Islet of Langerhans (tissue), 1 donor: Measurements from ENCODE around the gene CLASP2.
"Not testable (repeated sequence)": the region's sequence is repeated elsewhere in the genome, so short reads cannot be mapped to it uniquely, and the experiment has no call there.

Experiments used
- FAIRE-seq: peaks from one replicate; lab custom pipeline; 2011; peaks lifted over from hg19 to GRCh38; lab: Jason Lieb, UNC

CLASP2 gene

DNA sequence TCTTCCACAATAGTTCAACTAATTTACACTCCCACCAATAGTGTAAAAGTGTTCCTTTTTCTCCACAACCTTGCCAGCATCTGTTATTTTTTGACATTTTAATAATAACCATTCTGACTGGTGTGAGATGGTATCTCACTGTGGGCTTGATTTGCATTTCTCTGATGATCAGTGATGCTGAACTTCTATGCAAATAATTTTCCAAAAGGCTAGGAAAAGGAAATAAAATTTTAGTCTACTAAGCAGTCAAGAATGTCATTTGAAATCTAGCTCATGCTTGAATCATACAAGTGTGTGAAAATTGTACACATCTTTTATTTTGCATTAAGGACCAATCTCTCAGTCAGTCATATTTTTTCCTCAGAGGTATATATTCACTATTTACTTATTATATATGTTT lies 176.1 kb downstream of the CLASP2 start:
- no peak for FAIRE-seq

DNA sequence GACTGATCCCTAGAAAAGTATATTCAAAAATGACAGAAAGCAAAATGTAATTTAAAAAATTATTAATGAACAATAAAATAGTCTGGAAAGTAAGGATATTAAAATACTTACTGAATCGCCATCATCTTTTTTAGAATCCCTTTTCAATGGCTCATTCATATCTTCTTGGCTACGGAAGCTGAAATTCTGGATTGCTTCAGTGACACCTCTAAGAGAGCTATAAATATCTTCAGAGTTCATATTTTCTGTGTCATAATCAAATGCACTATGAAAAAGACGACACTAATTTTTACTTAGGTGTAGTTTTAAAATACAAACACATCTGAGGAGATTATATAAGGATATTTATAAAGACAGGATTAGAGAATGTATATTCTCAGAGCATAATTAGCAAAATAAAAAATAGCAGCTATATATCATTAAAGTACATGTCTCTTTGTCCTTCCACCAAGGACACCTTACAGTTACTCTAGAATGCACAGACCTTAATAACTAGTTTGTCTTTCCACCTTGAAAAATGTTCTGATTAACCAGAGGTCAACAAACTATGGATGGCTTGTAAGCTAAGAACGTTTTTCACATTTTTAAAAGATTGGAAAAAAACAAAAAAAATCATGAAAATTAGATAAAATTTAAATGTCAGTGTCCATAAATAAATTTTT lies 179.2 kb downstream of the CLASP2 start:
- no peak for FAIRE-seq

DNA sequence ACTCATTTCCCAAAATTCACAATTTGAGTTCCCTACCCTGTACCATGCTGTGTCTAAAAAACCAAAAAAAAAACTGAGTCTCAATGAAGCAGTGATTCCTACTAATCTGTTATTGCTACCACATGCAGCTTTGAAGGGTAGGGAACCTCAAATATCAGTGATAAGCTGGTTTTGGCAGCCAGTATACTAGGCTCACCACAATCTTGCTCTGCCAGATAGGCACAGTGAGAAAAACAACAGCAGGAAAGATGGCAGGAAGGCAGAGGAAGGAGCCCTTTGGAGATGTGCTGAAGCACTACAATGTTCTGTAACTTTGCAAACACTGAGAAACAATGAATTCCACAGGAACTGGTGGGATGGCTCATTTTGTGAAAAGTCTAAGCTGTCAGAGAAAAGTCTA lies 180.9 kb downstream of the CLASP2 start:
- FAIRE-seq: no peak

DNA sequence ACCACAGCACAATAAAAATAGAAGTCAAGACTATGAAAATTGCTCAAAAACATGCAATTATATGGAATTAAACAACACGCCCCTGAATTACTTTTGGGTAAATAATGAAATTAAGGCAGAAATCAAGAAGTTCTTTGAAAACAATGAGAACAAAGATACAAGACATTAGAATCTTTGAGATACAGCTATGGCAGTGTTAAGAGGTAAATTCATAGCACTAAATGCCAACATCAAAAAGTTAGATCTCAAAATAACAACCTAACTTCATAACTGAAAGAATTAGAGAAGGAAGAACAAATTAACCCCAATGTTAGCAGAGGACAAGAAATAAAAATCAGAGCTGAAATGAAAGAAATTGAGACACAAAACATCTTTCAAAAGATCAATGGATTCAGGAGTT lies 191.3 kb downstream of the CLASP2 start:
- FAIRE-seq: no peak

- no peak for FAIRE-seq
These were observed 192.8 kb downstream of the CLASP2 start for GRCh38 chr3:33525232-33525631.

- peak; percentile 55 for FAIRE-seq
These were observed 194.9 kb downstream of the CLASP2 start for GRCh38 chr3:33523093-33523667.

DNA sequence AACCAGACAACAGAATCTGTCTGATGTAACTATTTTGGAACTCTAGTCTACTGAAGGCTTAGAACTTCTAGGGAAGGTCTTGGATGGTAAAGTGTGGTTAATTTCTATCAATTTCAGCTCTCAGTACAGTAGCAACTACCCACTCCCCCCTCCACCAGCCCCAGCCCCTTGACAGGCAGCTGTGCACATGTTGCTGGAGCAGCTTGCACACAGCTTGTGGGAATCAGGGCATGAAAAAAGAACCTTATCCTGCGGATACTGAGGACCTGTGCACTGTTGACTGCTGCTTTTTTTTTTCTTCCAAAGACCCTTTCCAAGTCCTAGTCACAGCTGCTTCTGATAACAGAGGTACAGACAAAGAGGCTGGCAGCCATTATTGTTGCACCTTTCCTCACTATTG lies 196.3 kb downstream of the CLASP2 start:
- no peak for FAIRE-seq

DNA sequence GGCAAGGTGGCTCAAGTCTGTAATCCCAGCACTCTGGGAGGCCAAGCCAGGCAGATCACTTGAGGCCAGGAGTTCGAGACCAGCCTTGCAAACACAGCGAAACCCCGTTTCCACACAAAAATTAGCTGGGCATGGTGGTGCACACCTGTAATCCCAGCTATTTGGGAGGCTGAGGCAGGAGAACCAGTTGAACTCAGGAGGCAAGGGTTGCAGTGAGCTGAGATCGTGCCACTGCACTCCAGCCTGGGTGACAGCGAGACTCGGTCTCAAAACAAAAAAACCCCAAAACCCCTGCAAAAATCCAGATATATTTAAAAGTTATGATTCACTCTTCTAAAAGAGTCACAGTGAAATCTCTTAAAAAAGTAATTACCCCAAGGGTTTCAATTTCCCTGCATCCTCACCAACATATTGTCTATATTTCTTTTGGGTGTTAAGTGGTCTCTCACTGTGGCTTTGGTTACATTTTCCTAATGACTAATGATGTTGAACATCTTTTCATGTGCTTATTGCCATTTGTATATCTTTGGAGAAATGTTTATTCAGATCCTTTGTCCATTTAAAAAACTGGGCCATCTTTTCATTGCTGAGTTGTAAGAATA lies 204.7 kb downstream of the CLASP2 start:
- no peak for FAIRE-seq

GRCh38 chr3:33505027-33505426 lies 213.0 kb downstream of the CLASP2 start:
- no peak for FAIRE-seq

- FAIRE-seq: no peak
These were observed 221.6 kb downstream of the CLASP2 start for GRCh38 chr3:33496449-33496848.

DNA sequence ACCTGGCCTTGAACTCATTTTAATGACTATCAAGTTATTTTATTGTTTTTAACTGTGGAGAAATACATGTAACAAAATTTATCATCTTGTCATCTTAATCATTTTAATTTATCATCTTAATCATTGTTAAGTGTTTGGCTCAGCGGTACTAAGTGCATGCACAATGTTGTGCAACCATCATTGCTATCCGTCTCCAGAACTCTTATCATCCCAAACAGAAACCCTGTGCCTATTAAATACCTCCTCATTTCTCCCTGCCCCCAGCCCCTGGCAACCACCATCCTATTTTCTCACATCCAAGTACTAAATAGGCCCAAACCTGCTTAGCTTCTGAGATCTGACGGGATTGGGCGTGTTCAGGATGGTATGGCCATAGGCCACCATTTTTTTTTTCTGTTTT lies 226.3 kb downstream of the CLASP2 start:
- FAIRE-seq: no peak

DNA sequence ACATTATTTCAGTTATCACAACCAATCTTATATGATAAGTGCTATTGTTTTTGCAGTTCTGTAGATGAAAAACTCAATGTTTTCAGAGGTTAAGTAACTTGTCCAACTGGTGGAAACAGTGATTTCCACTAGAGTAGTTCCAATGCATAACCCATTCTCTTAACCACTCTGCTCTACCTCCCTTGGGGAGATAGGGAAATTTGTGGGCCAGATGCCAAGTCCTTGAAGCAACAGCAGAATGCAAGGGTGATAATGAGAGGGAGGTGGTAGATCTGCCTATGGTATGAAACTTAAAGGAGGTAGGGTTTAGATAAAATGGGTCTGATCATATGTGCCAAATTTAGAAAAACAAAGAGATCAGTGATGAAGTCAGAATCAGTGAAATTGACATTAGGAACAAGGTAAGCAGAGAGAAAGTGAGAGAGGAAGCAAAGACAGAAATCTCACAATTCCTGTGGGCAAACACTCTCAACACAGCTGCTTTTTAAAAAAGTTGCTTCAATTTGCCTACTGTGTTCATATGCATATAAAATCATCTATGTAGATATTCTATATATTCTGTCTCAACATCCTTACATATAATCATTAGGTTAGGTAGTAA lies 227.3 kb downstream of the CLASP2 start:
- no peak for FAIRE-seq

DNA sequence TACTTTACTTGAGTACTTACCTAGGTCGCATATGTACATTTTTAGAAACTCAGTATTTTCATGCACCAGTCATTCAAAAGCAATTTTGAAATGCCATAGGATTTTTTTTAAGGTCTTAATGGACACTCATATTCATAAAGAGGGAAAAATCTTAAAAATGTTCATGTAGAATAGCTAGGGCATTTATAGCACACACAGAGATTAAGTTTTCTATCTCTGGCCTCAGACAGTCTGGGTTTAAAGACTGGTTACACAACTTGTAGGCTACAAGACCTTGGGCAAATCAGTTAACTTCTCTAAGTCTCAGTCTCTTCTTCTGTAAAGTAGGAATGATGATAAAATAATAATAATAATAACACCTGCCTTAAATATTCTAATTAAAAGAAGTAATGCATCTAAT lies 229.4 kb downstream of the CLASP2 start:
- no peak for FAIRE-seq

DNA sequence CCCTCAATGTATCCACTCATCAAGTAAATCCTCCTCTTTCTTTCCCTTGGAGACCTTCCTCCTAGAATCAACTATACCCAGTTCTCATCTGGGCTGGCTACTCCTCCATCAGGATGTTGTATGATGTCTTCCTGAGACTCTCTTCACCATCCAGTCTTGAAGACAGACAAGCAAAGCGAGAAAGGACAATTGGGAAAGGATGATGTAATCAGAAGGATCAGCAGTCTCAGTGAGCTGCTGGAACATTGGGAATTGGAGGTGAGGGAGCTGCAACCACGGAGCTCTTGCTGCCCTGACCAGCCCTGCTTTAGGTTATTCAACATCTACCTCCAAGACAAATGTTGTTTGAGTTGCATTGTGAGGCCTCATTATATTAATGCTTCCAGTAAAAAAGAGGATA lies 229.8 kb downstream of the CLASP2 start:
- no peak for FAIRE-seq

GRCh38 chr3:33482111-33482521 lies 235.9 kb downstream of the CLASP2 start:
- FAIRE-seq: no peak

DNA sequence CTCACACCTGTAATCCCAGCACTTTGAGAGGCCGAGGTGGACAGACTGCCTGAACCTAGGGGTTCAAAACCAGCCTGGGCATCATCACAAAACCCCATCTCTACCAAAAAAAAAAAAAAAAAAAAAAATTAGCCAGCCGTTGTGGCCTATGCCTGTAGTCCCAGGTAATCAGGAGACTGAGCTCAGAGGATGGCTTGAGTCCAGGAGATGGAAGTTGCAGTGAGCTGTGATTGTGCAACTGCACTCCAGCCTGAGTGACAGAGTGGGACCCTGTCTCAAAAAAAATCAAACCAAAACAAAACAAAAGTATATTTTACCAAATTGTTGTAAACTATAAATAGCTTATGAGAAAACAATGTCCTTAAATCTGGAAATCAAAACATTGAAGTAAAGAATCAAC lies 243.2 kb downstream of the CLASP2 start:
- no peak for FAIRE-seq

DNA sequence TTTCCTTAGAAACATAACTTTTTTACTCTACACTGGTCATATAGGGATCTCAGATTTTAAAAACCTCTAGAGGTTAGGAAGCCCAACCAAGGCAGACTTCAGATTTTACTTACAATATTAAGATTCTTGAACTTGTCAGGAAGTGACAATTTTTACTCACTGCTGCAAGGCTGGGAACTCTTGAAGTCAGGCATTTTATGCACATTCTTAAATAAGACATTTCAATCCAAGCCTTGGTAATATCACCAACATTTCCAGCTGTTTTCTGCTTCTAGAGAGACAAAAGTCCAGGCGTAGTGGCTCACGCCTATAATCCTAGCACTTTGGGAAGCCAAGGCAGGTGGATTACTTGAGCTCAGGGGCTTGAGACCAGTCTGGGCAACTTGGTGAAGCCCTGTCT lies 244.2 kb downstream of the CLASP2 start:
- FAIRE-seq: no peak

DNA sequence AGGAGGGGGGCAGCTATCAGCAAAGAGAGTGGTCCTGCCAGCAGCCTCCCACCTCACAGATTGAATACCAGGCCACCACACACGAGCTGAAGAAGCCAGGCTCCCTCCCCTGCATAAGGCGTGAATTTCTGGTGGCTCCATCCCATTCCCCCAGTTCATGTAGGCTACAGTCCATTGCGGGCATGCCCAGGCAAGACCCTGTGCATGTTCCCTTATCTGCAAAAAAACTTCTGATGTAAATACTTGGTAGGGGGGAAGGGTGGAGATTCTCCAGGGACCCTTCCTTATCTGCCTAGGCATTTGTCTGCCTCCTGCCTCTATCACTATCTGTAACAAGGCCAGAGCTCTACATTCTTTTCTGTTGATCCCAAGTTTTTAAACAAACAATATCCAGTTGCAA lies 250.3 kb downstream of the CLASP2 start:
- FAIRE-seq: no peak

GRCh38 chr3:33461097-33461496 lies 257.0 kb downstream of the CLASP2 start:
- FAIRE-seq: no peak

GRCh38 chr3:33459577-33459976 lies 258.5 kb downstream of the CLASP2 start:
- FAIRE-seq: not testable (repeated sequence)

- FAIRE-seq: no peak
These were observed 259.6 kb downstream of the CLASP2 start for GRCh38 chr3:33458446-33458845.

- no peak for FAIRE-seq
These were observed 261.3 kb downstream of the CLASP2 start for GRCh38 chr3:33456756-33457155.

GRCh38 chr3:33453331-33453761 lies 264.7 kb downstream of the CLASP2 start:
- no peak for FAIRE-seq

- FAIRE-seq: not testable (repeated sequence)
These were observed 266.1 kb downstream of the CLASP2 start for GRCh38 chr3:33451994-33452393.
